Loucy (cell line): Measurements from ENCODE around the gene AHRR.
"Not testable (repeated sequence)": the region's sequence is repeated elsewhere in the genome, so short reads cannot be mapped to it uniquely, and the experiment has no call there.

Experiments
- EZH2phosphoT487 ChIP-seq: fragments of 200-600 bp; IDR thresholded peaks from 2 replicates; pipeline ENCODE4 v1.6.1; 2018; ENCODE audit warnings: antibody characterized with exemption, mild to moderate bottlenecking, moderate library complexity, borderline replicate concordance
- TF ChIP-seq, protein P1 (sequence below): fragments of 200-600 bp; sonication (generic); conservative IDR thresholded peaks from 2 replicates; pipeline ENCODE4 v1.5.1; 2014; ENCODE audit warnings: mild to moderate bottlenecking, antibody characterized with exemption, low read length

- TF ChIP-seq, protein P1, sequence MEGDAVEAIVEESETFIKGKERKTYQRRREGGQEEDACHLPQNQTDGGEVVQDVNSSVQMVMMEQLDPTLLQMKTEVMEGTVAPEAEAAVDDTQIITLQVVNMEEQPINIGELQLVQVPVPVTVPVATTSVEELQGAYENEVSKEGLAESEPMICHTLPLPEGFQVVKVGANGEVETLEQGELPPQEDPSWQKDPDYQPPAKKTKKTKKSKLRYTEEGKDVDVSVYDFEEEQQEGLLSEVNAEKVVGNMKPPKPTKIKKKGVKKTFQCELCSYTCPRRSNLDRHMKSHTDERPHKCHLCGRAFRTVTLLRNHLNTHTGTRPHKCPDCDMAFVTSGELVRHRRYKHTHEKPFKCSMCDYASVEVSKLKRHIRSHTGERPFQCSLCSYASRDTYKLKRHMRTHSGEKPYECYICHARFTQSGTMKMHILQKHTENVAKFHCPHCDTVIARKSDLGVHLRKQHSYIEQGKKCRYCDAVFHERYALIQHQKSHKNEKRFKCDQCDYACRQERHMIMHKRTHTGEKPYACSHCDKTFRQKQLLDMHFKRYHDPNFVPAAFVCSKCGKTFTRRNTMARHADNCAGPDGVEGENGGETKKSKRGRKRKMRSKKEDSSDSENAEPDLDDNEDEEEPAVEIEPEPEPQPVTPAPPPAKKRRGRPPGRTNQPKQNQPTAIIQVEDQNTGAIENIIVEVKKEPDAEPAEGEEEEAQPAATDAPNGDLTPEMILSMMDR: not testable (repeated sequence)
- not testable (repeated sequence) for TF ChIP-seq EZH2phosphoT487
Observed at GRCh38 chr5:303741-304140, 17.8 kb upstream of the AHRR start.
